ENCODE data around the gene SLC40A1. TPM values are rescaled to one million over a fixed set of nuclear protein-coding genes. Genes with fewer than 3 reads are reported as not detected.

Gene SLC40A1
- total and polyA plus RNA-seq, 2 of the 8 experiments (the other 6 are each of a cell fraction or from before 2014, with no cell fraction given), result 0.03 TPM; not detected in 1

- TF ChIP-seq CEBPB (IDR thresholded peaks at IDR 0.05; ENCODE audit: low read depth, low read length) (no peak), TEAD4 (IDR thresholded peaks at IDR 0.05; ENCODE audit: low read depth, low read length) (no peak), ATF3 (IDR thresholded peaks at IDR 0.05; ENCODE audit: insufficient read depth, low read depth, low read length) (no peak)
Observed at GRCh38 chr2:189583227-189584198, 2.9 kb upstream of the SLC40A1 start (continued).

Measured in H1 (cell line).